Measurements from ENCODE around the gene NDUFB2.

- TF ChIP-seq POLR2AphosphoS5 (IDR thresholded peaks at IDR 0.05) (no peak), CTCF (IDR thresholded peaks at IDR 0.05) (no peak), POLR2A (IDR thresholded peaks at IDR 0.05) (no peak)
Observed at GRCh38 chr7:140691376-140692045, 5.0 kb upstream of the NDUFB2 start.

Data from transverse colon (tissue), 4 donors.